ENCODE data around the gene SERINC2.
"Not testable (repeated sequence)": the region's sequence is repeated elsewhere in the genome, so short reads cannot be mapped to it uniquely, and the experiment has no call there.

Gene SERINC2

DNA sequence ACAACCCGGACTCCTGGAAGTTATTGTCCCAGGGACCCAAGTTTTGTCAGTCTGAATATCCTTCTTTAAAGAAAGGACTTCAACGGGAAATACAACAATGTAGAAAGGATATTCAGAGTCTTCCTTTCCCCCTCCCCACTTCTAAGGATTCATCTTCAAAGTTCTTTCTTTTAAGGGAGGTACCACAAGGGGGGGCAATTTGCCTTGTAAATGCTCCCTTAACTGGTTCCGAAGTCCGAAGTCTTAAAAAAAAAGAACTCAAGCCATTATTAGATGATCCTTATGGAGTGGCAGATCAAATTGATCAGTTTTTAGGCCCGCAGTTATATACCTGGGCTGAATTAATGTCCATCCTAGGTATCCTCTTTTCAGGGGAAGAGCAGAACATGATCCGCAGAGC lies 47.0 kb downstream of the SERINC2 start:
- DNase-seq (ENCODE audit: low spot score), result no peak
- TF ChIP-seq, protein P1, sequence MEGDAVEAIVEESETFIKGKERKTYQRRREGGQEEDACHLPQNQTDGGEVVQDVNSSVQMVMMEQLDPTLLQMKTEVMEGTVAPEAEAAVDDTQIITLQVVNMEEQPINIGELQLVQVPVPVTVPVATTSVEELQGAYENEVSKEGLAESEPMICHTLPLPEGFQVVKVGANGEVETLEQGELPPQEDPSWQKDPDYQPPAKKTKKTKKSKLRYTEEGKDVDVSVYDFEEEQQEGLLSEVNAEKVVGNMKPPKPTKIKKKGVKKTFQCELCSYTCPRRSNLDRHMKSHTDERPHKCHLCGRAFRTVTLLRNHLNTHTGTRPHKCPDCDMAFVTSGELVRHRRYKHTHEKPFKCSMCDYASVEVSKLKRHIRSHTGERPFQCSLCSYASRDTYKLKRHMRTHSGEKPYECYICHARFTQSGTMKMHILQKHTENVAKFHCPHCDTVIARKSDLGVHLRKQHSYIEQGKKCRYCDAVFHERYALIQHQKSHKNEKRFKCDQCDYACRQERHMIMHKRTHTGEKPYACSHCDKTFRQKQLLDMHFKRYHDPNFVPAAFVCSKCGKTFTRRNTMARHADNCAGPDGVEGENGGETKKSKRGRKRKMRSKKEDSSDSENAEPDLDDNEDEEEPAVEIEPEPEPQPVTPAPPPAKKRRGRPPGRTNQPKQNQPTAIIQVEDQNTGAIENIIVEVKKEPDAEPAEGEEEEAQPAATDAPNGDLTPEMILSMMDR (IDR thresholded peaks at IDR 0.05; ENCODE audit: extremely low read depth, insufficient read depth, missing control alignments), result no peak
- in situ Hi-C loops (cut with MboI; ENCODE audit: low pct_unique_long_range_greater_than_20kb, low sequenced_read_pairs, unreplicated experiment), result no loop called here

DNA sequence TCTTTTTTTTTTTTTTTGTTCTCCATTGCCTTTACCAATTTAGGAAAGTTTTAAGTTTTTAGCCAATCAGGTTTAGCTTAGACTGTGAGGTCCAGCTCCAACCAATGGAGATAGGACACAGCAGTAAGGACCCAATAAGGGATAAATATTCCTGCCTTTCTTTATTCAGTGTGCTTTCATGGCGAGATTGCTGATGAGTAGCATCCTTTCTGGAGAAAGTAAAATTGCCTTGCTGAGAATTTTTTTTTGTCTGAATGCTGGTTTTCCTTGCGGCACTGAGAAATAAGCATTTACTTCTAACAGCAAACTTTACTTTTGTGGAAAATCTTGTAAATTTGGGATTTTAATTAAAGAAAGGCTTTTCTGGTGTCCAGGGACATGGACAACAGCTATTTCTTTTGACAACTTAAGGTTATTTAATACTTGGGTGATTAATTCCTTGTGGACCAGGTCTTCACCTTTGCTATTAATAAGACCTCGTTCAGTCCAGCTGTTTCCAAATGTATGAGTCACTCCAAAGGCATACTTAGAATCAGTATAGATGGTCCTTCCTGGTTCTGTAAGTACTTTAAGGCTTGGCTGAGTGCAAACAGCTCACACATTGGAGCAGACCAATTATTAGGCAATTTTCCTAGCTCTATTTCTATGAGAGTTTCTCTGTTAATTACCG lies 54.1 kb downstream of the SERINC2 start:
- in situ Hi-C loops (cut with MboI; ENCODE audit: low pct_unique_long_range_greater_than_20kb, low sequenced_read_pairs, unreplicated experiment), result no loop called here
- DNase-seq (ENCODE audit: low spot score), result no peak
- TF ChIP-seq, protein P1 (IDR thresholded peaks at IDR 0.05; ENCODE audit: extremely low read depth, insufficient read depth, missing control alignments), result no peak

DNA sequence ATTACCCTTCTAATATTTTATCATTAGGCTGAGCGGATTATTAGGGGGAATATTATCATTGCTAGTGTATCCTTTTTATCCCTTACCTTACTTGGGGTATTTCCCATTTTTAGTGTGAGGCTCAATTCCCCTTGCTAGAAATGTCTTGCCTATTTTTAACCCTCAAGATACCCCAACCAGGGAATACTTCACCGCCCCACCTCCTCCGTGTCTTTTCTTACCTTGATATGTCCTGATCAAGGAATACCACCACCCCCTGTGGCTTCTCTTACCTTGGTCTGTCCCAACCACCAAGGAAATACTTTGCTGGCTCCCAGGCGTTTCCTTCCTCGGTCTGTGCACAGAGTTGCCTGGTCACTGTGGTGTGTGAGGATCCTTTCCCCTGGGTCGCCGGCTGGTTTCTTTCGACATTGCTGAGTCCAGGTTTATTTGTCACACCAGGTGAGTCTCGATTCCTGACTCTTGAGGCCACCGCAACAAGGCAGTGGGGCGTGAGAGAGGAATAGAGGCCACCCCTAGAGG lies 57.8 kb downstream of the SERINC2 start:
- in situ Hi-C loops (cut with MboI; ENCODE audit: low pct_unique_long_range_greater_than_20kb, low sequenced_read_pairs, unreplicated experiment), result no loop called here

DNA sequence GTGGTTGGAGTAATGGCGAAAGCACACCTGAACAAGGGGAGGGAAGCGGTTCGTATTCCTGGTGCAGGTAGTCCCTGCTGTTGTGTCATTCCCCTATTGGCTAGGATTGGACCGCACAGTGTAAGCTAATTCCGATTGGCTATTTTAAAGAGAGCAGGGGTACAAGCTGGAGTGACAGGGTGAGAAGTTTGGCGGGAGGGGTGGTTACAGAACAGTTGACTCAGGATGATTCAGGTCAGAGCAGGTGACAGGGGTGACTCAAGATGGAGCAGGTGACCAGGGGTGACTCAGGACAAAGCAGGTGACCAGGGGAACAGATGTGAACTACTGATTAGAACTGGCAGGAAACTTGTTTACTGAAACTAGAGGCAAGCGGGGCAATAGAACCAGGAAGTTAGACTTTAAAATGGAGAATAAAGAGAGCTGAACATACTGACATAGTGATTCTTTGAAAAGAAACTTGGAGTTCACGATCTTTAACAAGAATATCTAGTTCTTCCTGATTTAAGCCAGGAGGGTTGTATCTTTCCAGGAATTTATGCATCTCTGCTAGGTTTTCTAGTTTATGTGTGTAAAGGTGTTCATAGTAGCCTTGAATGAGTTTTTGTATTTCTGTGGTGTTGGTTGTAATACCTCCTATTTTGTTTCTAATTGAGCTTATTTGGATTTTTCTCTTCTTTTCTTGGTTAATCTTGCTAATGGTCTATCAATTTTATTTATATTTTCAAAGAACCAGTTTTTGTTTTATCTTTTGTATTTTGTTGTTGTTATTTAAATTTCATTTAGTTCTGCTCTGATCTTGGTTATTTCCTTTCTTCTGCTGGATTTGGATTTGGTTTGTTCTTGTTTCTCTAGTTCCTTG lies 58.7 kb downstream of the SERINC2 start:
- DNase-seq (ENCODE audit: low spot score); in situ Hi-C loops (cut with MboI; ENCODE audit: low pct_unique_long_range_greater_than_20kb, low sequenced_read_pairs, unreplicated experiment): not testable (repeated sequence)

More for the DNA sequence above, 57.8 kb downstream of the SERINC2 start:
- no peak for DNase-seq (ENCODE audit: low spot score)
- TF ChIP-seq, protein P1 (IDR thresholded peaks at IDR 0.05; ENCODE audit: extremely low read depth, insufficient read depth, missing control alignments), result no peak

DNA sequence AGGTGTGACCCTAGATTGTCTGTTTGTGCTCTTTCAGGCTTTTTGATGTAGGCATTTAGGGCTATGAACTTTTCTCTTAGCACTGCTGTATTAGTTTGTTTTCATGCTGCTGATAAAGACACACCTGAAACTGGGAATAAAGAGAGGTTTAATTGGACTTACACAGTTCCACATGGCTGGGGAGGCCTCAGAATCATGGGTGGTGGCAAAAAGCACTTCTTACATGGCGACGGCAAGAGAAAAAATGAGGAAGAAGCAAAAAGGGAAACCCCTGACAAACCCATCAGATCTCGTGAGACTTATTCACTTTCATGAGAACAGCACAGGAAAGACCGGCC lies 59.3 kb downstream of the SERINC2 start:
- DNase-seq (ENCODE audit: low spot score); in situ Hi-C loops (cut with MboI; ENCODE audit: low pct_unique_long_range_greater_than_20kb, low sequenced_read_pairs, unreplicated experiment): not testable (repeated sequence)

DNA sequence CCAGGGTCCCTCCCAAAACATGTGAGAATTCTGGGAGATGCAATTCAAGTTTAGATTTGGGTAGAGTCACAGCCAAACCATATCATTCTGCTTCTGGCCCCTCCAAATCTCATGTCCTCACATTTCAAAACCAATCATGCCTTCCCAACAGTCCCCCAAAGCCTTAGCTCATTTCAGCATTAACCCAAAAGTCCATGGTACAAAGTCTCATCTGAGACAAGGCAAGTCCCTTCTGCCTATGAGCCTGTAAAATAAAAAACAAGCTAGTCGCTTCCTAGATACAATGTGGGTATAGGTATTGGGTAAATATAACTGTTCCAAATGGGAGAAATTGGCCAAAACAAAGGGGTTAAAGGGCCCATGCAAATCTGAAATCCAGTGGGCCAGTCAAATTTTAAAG lies 59.7 kb downstream of the SERINC2 start:
- DNase-seq (ENCODE audit: low spot score); in situ Hi-C loops (cut with MboI; ENCODE audit: low pct_unique_long_range_greater_than_20kb, low sequenced_read_pairs, unreplicated experiment): not testable (repeated sequence)

DNA sequence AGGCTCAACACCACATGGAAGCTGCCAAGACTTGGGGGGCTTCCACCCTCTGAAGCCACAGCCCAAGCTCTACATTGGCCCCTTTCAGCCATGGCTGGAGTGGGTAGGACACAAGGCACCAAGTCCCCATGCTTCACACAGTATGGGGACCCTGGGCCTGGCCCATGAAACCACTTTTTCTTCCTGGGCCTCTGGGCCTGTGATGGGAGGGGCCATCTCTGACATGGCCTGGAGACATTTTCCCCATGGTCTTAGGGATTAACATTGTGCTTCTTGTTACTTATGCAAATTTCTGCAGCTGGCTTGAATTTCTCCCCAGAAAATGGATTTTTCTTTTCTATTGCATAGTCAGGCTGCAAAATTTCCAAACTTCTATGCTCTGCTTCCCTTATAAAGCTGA lies 60.5 kb downstream of the SERINC2 start:
- DNase-seq (ENCODE audit: low spot score); in situ Hi-C loops (cut with MboI; ENCODE audit: low pct_unique_long_range_greater_than_20kb, low sequenced_read_pairs, unreplicated experiment): not testable (repeated sequence)

DNA sequence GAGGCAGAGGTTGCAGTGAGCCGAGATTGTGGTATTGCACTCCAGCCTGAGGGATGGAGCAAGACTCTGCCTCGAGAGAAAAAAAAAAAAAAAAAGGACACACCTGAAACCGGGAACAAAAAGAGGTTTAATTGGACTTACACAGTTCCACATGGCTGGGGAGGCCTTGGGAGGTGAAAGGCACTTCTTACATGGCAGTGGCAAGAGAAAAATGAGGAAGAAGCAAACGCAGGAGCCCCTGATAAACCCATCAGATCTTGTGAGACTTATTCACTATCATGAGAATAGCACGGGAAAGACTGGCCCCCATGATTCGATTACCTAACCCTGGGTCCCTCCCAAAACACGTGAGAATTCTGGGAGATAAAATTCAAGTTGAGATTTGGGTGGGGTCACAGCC lies 61.6 kb downstream of the SERINC2 start:
- in situ Hi-C loops (cut with MboI; ENCODE audit: low pct_unique_long_range_greater_than_20kb, low sequenced_read_pairs, unreplicated experiment); DNase-seq (ENCODE audit: low spot score): not testable (repeated sequence)

DNA sequence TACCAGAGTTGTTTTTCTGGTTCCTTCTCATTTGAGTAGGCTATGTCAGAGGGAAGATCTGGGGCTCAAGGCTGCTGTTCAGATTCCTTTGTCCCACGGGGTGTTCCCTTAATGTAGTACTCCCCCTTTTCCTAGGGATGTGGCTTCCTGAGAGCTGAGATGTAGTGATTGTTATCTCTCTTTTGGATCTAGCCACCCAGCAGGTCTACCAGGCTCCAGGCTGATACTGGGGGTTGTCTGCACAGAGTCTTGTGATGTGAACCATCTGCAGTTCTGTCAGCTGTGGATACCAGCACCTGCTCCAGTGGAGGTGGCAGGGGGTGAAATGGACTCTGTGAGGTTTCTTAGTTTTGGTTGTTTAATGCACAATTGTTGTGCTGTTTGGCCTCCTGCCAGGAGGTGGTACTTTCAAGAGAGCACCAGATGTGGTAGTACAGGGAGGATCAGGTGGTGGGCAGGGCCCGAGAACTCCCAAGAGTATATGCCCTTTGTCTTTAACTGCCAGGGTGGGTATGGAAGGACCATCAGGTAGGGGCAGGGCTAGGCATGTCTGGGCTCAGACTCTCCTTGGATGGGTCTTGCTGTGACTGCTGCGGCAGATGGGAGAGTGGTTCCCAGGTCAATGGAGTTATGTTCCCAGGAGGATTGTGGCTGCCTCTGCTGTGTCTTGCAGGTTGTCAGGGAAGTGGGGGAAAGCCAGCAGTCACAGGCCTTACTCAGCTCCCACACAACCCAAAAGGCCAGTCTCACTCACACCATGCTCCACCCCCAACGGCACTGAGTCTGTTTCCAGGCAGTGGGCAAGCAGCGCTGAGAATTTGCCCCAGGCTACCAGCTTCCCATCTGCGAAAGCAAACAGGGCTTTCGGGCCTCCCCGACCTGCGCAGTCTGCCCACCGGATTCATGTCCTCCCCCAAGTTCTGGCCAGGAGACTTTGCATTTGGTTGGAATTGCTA lies 64.2 kb downstream of the SERINC2 start:
- DNase-seq (ENCODE audit: low spot score), result no peak
- TF ChIP-seq, protein P1 (IDR thresholded peaks at IDR 0.05; ENCODE audit: extremely low read depth, insufficient read depth, missing control alignments), result no peak
- in situ Hi-C loops (cut with MboI; ENCODE audit: low pct_unique_long_range_greater_than_20kb, low sequenced_read_pairs, unreplicated experiment), result no loop called here
